ENCODE results near the gene ITM2C. TPM values are rescaled to one million over a fixed set of nuclear protein-coding genes. Genes with fewer than 3 reads are reported as not detected.

ITM2C gene
- total and polyA plus RNA-seq, 2 of the 13 experiments (the other 11 are each of a cell fraction or from before 2014, with no cell fraction given), result 70.5 to 270 TPM

DNA sequence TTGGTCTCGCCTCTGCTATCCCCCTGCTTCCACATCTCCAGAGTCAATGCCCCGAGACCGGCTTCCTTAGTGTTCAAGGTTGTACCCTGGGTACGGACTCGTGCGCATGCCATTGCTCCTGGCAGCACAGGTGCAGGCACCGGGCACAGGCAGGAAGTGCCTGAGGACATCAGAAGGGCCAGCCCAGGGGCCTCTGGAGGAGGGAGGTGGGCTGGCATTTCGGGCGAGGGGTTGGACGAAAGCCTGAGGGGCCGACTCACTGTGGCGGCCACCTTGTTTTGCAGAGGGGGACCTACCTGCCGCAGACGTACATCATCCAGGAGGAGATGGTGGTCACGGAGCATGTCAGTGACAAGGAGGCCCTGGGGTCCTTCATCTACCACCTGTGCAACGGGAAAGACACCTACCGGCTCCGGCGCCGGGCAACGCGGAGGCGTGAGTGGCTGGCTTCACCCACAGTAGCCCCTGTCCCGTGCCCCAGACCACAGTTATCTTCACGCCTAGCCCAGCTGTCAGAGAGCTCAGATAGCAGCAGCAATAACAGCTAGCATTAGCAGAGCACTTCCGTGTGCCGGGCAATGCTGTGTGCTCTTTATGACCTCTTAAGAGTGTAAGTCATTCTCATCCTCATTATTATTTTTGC is 12.5 kb downstream of the ITM2C start (continued):
- TF ChIP-seq AHR (CRISPR knock-in tag; IDR thresholded peaks at IDR 0.05) (no peak), ZBTB42 (CRISPR knock-in tag; IDR thresholded peaks at IDR 0.05) (no peak), ATF7 (IDR thresholded peaks at IDR 0.05) (no peak), ATF7 (CRISPR knock-in tag; IDR thresholded peaks at IDR 0.05) (no peak), EHMT2 (IDR thresholded peaks at IDR 0.05; ENCODE audit: borderline replicate concordance, low read depth, low read length) (no peak)
- TF ChIP-seq, protein P1, sequence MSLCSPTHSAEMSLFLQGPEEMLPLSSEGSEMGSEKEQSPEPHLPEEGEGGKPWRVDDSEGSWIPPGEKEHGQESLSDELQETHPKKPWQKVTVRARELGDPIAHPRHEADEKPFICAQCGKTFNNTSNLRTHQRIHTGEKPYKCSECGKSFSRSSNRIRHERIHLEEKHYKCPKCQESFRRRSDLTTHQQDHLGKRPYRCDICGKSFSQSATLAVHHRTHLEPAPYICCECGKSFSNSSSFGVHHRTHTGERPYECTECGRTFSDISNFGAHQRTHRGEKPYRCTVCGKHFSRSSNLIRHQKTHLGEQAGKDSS (CRISPR knock-in tag; IDR thresholded peaks at IDR 0.05; ENCODE audit: borderline replicate concordance, low read depth), result no peak
- TF ChIP-seq, protein P2, sequence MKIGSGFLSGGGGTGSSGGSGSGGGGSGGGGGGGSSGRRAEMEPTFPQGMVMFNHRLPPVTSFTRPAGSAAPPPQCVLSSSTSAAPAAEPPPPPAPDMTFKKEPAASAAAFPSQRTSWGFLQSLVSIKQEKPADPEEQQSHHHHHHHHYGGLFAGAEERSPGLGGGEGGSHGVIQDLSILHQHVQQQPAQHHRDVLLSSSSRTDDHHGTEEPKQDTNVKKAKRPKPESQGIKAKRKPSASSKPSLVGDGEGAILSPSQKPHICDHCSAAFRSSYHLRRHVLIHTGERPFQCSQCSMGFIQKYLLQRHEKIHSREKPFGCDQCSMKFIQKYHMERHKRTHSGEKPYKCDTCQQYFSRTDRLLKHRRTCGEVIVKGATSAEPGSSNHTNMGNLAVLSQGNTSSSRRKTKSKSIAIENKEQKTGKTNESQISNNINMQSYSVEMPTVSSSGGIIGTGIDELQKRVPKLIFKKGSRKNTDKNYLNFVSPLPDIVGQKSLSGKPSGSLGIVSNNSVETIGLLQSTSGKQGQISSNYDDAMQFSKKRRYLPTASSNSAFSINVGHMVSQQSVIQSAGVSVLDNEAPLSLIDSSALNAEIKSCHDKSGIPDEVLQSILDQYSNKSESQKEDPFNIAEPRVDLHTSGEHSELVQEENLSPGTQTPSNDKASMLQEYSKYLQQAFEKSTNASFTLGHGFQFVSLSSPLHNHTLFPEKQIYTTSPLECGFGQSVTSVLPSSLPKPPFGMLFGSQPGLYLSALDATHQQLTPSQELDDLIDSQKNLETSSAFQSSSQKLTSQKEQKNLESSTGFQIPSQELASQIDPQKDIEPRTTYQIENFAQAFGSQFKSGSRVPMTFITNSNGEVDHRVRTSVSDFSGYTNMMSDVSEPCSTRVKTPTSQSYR (CRISPR knock-in tag; IDR thresholded peaks at IDR 0.05; ENCODE audit: borderline replicate concordance), result no peak

DNA sequence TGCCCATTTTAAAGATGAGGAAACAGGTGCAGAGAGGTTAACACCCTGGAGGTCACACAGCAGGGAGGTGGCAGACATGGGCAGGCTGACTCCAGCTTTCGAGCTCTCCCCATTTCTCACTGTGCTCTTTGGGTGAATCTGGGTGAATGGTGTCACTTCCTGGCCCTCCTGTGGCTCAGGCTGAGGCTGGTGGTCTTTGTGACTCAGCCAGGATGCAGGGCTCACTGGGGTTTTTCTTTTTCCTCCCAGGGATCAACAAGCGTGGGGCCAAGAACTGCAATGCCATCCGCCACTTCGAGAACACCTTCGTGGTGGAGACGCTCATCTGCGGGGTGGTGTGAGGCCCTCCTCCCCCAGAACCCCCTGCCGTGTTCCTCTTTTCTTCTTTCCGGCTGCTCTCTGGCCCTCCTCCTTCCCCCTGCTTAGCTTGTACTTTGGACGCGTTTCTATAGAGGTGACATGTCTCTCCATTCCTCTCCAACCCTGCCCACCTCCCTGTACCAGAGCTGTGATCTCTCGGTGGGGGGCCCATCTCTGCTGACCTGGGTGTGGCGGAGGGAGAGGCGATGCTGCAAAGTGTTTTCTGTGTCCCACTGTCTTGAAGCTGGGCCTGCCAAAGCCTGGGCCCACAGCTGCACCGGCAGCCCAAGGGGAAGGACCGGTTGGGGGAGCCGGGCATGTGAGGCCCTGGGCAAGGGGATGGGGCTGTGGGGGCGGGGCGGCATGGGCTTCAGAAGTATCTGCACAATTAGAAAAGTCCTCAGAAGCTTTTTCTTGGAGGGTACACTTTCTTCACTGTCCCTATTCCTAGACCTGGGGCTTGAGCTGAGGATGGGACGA is 13.2 kb downstream of the ITM2C start:
- ChIA-PET CTCF (ENCODE audit: low intra/inter-chr PET ratio, low total read pairs) (no interaction called here), POLR2A (no interaction called here)

More for the DNA sequence above, 13.2 kb downstream of the ITM2C start:
- H3K27ac ChIP-seq (ENCODE audit: extremely low read length, insufficient read depth, low read length), result no peak overlapping the region
- no peak overlapping the region for H2AFZ ChIP-seq (ENCODE audit: low read length)
- WGBS (ENCODE audit: low lambda C conversion rate), result 95% methylated on average over 20 of the region's 20 CpGs
- H3K9me3 ChIP-seq (ENCODE audit: low read length), result no peaks in the 10 kb centered on the region
- no peak overlapping the region for H3K4me3 ChIP-seq (replicated peaks in 1 of 3; ENCODE audit: insufficient read depth in 1 of 3, low read depth in 2 of 3, low read length in 3 of 3)
- DNase-seq (ENCODE audit: low spot score), result no peak
- no peaks in the 10 kb centered on the region; the same call in 1 of the 2 replicates for H4K20me1 ChIP-seq (ENCODE audit: insufficient read depth, low read length)
- H3K36me3 ChIP-seq (replicated peaks in 1 of 2; ENCODE audit: control insufficient read depth in 1 of 2, insufficient read depth in 2 of 2, low read length in 2 of 2), result peaks cover 12 to 30% of the 10 kb centered on the region in 2 experiments; a peak in 3 of 5 replicates
- in situ Hi-C loops (cut with HindIII; ENCODE audit: extremely low pct_ligation_motif_present, low pct_unique_long_range_greater_than_20kb) (no loop called here), intact Hi-C loops (cut with micrococcal nuclease; ENCODE audit: unreplicated experiment) (no loop called here)
- H3K9ac ChIP-seq (ENCODE audit: insufficient read depth, low read depth, low read length), result no peak overlapping the region
- no TSS peak for BruUV-seq (replicated peaks)
- no peak overlapping the region for H3K4me2 ChIP-seq (ENCODE audit: low read depth, low read length)
- no peaks in the 10 kb centered on the region for H3K27me3 ChIP-seq (ENCODE audit: control insufficient read depth in 1 of 2, insufficient read depth in 2 of 2, low read length in 2 of 2)
- FAIRE-seq, result no peak
- no peaks in the 10 kb centered on the region for H3K79me2 ChIP-seq (ENCODE audit: insufficient read depth, low read length)
- TF ChIP-seq, protein P3, sequence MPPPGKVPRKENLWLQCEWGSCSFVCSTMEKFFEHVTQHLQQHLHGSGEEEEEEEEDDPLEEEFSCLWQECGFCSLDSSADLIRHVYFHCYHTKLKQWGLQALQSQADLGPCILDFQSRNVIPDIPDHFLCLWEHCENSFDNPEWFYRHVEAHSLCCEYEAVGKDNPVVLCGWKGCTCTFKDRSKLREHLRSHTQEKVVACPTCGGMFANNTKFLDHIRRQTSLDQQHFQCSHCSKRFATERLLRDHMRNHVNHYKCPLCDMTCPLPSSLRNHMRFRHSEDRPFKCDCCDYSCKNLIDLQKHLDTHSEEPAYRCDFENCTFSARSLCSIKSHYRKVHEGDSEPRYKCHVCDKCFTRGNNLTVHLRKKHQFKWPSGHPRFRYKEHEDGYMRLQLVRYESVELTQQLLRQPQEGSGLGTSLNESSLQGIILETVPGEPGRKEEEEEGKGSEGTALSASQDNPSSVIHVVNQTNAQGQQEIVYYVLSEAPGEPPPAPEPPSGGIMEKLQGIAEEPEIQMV (CRISPR knock-in tag; IDR thresholded peaks at IDR 0.05; ENCODE audit: low read depth), result no peak
- H3K4me1 ChIP-seq (ENCODE audit: insufficient read depth, low read length), result no peaks in the 10 kb centered on the region
- ATAC-seq, result no peak
